Left kidney (tissue), 8 donors: ENCODE results near the gene SOHLH1. TPM values are rescaled to one million over a fixed set of nuclear protein-coding genes. Genes with fewer than 3 reads are reported as not detected.

Experiments
- DNase-seq: peaks from one replicate; pipeline ENCODE4 v3.0.0-alpha.2; 2013
- long read RNA-seq, 8 donors: transcript quantifications; one replicate each; lab custom pipeline, GENCODE V29; 2026
- polyA plus RNA-seq: library from polyadenylated mRNA; unstranded; fragments of 120-200 nt; gene quantifications from one replicate; pipeline ENCODE4 v1.2.1, GENCODE V29; 2013; ENCODE audit not compliant: insufficient read length

The SOHLH1 gene
- not detected for polyA plus RNA-seq
- long read RNA-seq, donor 1, result 0 reads
- long read RNA-seq, donor 2, result 0 reads
- long read RNA-seq, donor 3, result 0 reads
- long read RNA-seq, donor 4, result 0 reads
- long read RNA-seq, donor 5, result 0 reads
- long read RNA-seq, donor 6, result 0 reads
- long read RNA-seq, donor 7, result 0 reads
- long read RNA-seq, donor 8, result 0 reads

- no peak for DNase-seq
These were observed at the start of gene SOHLH1 for GRCh38 chr9:135699440-135699839. SOHLH1 (minus strand) TSS chr9:135699481; CDS start chr9:135699467, 14 bp downstream.

GRCh38 chr9:135748676-135749075 is 49.4 kb upstream of the SOHLH1 start:
- DNase-seq, result no peak

- no peak for DNase-seq
These were observed 48.0 kb upstream of the SOHLH1 start for GRCh38 chr9:135747311-135747710.

- no peak for DNase-seq
These were observed 47.3 kb upstream of the SOHLH1 start for GRCh38 chr9:135746565-135746964.

GRCh38 chr9:135745686-135746324 is 46.5 kb upstream of the SOHLH1 start:
- no peak for DNase-seq

GRCh38 chr9:135745189-135745588 is 45.9 kb upstream of the SOHLH1 start:
- no peak for DNase-seq

- no peak for DNase-seq
These were observed 45.2 kb upstream of the SOHLH1 start for GRCh38 chr9:135744333-135745070.

GRCh38 chr9:135743546-135744332 is 44.5 kb upstream of the SOHLH1 start:
- no peak for DNase-seq

- no peak for DNase-seq
These were observed 43.7 kb upstream of the SOHLH1 start for GRCh38 chr9:135743021-135743420.

- no peak for DNase-seq
These were observed 42.3 kb upstream of the SOHLH1 start for GRCh38 chr9:135741276-135742219.

GRCh38 chr9:135739271-135740220 is 40.3 kb upstream of the SOHLH1 start:
- DNase-seq, result no peak

GRCh38 chr9:135737840-135738521 is 38.7 kb upstream of the SOHLH1 start:
- DNase-seq, result no peak

- no peak for DNase-seq
These were observed 37.9 kb upstream of the SOHLH1 start for GRCh38 chr9:135736979-135737839.

- no peak for DNase-seq
These were observed 37.1 kb upstream of the SOHLH1 start for GRCh38 chr9:135736272-135736978.

- DNase-seq, result no peak
These were observed 35.4 kb upstream of the SOHLH1 start for GRCh38 chr9:135734616-135735144.

GRCh38 chr9:135732569-135733257 is 33.4 kb upstream of the SOHLH1 start:
- no peak for DNase-seq

GRCh38 chr9:135731454-135731853 is 32.2 kb upstream of the SOHLH1 start:
- DNase-seq, result no peak
